ENCODE data around the gene TMEM167B.
"Not testable (repeated sequence)": the region's sequence is repeated elsewhere in the genome, so short reads cannot be mapped to it uniquely, and the experiment has no call there.

The TMEM167B gene

DNA sequence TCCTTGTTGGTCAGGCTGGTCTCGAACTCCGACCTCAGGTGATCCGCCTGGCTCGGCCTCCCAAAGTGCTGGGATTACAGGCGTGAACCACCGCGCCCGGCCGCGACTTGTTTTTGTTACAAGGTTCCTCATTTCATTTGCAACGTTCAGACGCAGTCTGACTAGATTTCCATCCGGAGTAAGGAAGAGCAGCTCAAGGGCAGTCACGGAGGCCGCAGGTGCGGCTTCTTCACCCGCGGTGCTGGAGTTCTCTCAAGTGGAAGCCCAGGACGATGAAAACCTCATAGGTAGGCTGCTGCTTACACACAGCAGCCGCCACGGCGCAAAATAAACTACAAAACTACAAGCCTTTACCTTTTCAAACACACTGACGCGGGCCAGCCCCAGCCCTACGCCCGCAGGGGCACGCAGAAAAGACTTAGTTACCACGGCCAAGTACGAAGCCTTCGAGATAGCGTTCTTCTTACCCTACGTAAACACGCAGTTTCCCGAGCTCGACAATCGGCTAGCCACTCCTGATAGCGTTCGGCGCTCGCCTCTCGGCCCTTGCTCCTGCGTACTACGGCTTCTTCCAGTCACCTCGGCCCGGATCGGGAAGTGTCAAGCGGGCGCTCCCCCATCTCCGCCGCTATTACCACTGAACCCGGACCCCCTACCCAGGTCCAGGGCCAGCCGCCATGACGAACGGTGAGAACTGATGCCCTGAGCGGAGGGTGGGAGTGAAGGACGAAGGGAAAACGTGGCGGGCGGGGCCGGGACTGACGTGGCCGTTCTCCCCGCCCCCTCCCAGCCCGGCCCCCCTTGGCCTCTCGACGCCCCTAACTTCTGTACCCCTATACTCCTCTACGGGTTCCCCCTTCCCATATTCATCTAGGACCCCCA is at the start of gene TMEM167B:
TMEM167B (plus strand) TSS at position 569 of the 882 bp plus-strand sequence; CDS start at position 678, 109 bp downstream.
- FAIRE-seq, result no peak

- FAIRE-seq, result no peak
Measured at GRCh38 chr1:109040989-109041620, 49.5 kb upstream of the TMEM167B start.

DNA sequence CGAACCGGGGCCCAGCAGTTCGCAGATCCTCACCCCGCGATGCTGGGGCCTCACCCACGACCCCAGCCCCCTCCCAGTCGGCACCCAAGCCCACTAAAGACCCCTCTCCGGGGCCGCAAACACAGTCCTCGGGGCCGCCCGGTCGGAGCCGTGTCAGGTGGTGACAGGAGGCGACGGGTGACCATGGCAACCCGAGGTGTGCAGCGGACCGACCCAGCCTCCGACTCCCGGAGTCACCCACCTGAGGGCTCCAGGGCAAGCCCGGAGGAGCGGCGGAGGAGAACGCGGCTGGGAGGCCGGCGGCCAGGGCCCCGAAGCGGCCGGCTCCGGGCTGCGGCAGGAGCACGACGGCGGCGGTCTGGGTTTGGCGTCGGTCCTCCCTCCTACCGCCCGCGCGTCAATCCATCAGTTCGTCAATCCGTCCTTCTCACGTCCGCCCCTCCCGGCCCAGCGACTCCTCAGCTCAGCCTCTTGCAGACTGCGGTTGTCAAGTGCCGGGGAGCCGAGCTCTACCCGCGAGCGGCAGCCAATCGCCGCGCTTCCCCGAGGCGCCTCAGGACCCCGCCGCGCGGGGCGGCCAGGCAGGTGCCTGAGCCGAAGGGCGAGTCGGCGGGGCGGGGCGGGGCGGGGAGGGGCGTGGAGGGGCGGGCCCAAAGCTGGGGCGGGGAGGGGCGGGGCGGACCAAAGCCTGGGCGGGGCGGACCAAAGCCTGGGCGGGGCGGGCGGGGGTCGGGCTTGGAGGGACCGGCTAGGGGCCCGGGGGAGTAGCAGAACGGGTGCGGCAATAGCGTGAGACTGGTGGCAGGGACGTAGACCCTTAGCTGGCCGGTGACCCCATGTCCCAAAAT is 48.7 kb upstream of the TMEM167B start, which contains the start of gene WDR47:
WDR47 (minus strand) TSS at position 482 of the 848 bp plus-strand sequence. CDS start 18,590 bp downstream, outside the sequence.
- FAIRE-seq, result no peak

GRCh38 chr1:109045595-109045994 is 45.0 kb upstream of the TMEM167B start:
- FAIRE-seq, result no peak

DNA sequence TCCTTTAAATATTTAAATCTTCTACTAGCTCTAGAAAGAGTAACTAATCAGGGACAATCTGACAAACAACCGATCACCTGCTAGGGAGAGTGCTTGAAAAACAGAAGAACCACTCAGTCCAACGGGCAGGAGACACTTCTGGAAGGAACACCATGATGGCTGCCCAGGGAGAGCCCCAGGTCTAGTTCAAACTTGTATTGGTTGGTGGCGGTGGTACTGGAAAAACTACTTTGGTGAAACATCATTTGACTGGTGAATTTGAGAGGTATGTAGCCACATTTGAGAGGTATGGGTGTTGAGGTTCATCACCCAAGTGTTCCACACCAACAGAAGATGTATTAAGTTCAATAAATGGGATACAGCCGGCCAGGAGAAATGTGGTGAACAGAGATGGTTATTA is 43.9 kb upstream of the TMEM167B start:
- no peak for FAIRE-seq

DNA sequence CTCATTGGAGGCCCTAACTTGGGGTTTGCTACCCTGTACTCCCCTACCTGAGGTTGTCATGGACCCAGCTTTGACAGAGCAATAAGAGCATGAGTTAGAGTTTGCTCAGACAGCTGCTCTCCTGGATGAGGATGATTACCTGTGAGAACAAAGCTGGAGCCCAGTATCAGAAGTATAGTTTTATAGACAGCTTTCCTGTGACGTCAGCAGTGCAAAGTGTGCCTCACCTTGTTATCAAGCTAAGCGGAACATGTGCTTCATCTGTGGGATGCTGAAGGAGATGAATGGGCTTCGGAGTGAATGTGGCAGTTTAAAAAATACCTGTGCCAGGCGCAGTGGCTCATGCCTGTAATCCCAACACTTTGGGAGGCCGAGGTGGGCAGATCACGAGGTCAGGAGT is 43.2 kb upstream of the TMEM167B start:
- FAIRE-seq, result no peak

GRCh38 chr1:109048335-109048734 is 42.2 kb upstream of the TMEM167B start:
- no peak for FAIRE-seq

DNA sequence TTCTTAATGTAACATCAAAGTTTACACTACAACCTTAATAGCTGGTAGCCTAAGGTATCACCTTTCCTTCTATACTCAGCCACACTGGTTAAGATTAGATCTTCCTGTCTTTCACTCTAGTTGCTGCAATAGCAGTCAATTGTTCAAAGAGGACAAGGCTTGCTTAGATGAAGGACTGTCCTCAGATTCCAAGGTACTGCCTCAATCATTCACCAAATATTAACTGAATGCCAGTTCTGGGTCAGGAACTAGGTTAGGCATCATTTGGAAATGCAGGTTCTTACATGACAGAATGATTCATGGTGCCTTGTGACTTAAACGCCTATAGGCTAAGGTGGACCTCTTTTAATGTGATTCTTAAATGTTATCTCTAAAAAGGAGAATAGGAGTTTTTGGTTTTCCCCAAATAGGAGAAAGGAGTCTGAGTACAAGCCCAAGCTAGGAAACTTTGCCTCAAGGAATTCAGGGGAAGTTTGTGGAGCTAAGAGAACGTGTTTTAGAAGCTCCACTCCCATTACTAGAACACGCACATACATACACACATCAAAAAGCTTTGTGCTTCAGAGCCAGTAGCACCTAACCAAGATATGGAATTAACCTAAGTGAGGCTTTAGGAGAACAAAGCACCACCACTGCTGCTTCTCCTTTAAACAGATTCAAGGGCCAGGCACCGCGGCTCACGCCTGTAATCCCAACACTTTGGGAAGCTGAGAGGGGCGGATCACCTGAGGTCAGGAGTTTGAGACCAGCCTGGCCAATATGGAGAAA is 40.2 kb upstream of the TMEM167B start:
- no peak for FAIRE-seq

DNA sequence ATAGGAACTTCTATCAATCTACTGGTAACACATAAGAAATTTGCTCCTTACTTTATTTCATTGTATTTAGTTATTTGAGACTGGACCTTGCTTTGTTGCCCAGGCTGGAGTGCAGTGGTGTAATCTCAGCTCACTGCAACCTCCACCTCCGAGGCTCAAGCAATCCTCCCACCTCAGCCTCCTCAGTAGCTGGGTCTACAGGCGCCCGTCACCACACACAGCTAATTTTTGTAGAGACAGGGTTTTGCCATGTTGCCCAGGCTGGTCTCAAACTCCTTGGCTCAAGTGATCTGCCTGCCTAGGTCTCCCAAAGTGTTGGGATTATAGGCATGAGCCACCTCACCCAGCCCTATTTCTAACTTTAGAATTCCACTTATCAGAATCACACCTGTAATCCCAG is 38.4 kb upstream of the TMEM167B start:
- FAIRE-seq, result not testable (repeated sequence)

GRCh38 chr1:109056064-109056463 is 34.5 kb upstream of the TMEM167B start:
- FAIRE-seq, result no peak

- FAIRE-seq, result no peak
Measured at GRCh38 chr1:109059026-109059425, 31.5 kb upstream of the TMEM167B start.

GRCh38 chr1:109060707-109061106 is 29.9 kb upstream of the TMEM167B start:
- FAIRE-seq, result no peak

DNA sequence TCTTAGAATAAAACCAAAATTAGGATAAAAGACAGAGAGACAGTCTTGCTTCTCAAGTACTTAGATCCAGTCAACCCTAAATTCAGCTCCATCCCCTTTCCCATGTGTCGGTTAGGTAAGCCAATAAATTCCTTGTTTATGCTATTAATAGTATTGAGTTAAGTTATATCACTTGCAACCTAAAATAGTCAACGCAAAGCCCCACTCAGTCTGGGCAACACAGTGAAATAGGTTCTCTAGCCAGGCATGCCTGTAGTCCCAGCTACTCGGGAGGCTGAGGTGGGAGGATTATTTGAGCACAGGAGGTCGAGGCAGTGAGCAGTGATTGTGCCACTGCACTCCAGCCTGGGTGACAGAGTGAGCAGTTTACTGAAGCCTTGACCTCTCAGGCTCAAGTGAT is 29.4 kb upstream of the TMEM167B start:
- no peak for FAIRE-seq

GRCh38 chr1:109065137-109065536 is 25.4 kb upstream of the TMEM167B start:
- no peak for FAIRE-seq

- no peak for FAIRE-seq
Measured at GRCh38 chr1:109067883-109068282, 22.7 kb upstream of the TMEM167B start.

DNA sequence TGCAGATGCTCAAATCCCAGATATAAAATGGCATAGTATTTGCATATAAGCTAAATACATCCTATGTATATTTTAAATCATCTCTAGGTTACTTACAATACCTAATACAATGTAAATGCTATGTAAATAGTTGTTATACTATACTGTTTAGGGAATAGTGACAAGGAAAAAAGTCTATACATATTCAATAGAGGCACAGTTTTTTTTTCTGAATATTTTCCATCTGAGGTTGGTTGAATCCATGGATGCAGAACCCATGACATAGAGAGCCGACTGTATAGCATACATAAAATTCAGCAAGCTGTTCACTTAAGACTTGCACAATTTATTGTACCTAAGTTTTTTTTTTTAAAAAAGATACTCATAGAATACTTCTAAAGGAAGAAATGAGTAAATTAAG is 21.3 kb upstream of the TMEM167B start:
- no peak for FAIRE-seq

DNA sequence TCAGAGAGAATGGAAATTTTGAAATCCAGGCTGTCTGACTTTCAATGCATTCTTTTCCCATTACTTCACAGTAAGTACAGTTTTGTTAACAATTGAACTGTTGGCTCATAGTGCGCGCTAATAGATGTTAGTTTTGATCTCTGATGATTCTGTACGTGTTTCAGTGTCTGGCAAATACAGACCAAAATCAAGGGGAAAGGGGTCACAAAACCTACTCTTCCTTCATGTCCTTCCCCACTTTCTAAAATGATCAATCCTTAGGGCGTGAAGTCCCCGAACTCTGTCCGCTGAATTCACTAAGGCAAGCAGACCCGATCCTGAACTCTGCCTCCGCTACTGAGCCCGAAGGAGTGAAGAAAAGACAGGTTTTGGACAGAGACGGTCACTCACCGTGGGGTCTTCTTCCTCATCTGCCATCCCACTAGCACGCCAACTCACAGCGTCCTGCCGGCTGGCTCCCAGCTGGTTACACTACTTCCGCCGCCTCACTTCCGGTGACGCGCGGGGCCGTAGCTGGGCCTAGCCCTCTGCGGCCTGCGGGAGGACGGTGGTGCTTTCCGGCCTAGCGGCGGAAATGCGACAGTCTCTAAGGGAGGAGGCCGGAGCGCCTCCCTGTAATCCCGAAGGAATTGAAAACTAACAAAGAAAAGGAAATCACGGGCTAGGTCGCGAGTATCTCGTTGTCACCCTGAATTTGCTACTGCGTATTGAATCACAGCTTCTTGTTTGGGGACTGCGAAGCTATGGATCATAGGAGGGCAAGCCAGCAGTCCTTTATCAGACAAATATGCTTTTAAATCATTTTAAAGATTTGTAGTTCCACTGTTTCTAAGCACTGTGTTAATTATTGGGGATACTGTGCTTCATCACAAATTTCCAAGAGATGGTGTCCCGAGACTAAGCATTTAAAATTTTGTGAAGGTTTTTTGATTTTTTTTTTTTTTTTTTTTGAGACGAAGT is 14.8 kb upstream of the TMEM167B start, which contains the start of gene TAF13:
TAF13 (minus strand) TSS at position 473 of the 960 bp plus-strand sequence; CDS start at position 417, 56 bp downstream.
- peak; percentile 85 for FAIRE-seq

- no peak for FAIRE-seq
Measured at GRCh38 chr1:109078317-109078716, 12.2 kb upstream of the TMEM167B start.

DNA sequence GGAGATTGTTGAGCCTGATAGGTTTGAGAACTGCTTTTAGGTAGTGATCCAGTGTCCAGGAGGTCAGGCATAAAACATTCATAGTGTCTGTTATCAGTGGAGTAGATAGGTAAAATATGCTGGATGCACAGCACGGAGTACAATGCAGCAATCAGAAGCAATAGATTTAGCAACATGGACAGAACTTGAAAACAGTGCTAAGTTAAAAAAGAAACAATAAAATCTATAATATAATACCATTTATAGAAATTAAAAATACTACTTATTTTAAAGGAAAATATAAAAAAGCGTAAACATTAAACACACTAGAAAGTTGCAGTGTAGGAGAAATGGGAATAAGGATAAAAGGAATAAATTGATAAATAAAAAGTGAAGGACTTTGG is 11.3 kb upstream of the TMEM167B start:
- no peak for FAIRE-seq

GRCh38 chr1:109080441-109081082 is 10.0 kb upstream of the TMEM167B start:
- FAIRE-seq, result no peak

Data from endometrium (tissue), 2 donors.